NB4 (cell line): ENCODE measurements around the gene SPDYE18.
"Not testable (repeated sequence)": the region's sequence is repeated elsewhere in the genome, so short reads cannot be mapped to it uniquely, and the experiment has no call there.

Source experiments
- MAX ChIP-seq: IDR thresholded peaks from 2 replicates; pipeline ENCODE4 v1.6.1; 2011; ENCODE audit warnings: low read depth, low read length
- MYC ChIP-seq: IDR thresholded peaks from 2 replicates; pipeline ENCODE4 v1.6.1; 2011; ENCODE audit warnings: low read depth, low read length
- POLR2A ChIP-seq: IDR thresholded peaks from 2 replicates; pipeline ENCODE4 v1.6.1; 2011; ENCODE audit warnings: mild to moderate bottlenecking; ENCODE audit not compliant: insufficient read length; ENCODE audit errors: extremely low read depth
- TF ChIP-seq, protein P1 (sequence below): IDR thresholded peaks from one replicate; pipeline ENCODE4 v1.5.1; 2012; ENCODE audit warnings: low read depth, low read length

GRCh38 chr7:77079112-77079511, 16.8 kb upstream of the SPDYE18 start:
- TF ChIP-seq, protein P1, sequence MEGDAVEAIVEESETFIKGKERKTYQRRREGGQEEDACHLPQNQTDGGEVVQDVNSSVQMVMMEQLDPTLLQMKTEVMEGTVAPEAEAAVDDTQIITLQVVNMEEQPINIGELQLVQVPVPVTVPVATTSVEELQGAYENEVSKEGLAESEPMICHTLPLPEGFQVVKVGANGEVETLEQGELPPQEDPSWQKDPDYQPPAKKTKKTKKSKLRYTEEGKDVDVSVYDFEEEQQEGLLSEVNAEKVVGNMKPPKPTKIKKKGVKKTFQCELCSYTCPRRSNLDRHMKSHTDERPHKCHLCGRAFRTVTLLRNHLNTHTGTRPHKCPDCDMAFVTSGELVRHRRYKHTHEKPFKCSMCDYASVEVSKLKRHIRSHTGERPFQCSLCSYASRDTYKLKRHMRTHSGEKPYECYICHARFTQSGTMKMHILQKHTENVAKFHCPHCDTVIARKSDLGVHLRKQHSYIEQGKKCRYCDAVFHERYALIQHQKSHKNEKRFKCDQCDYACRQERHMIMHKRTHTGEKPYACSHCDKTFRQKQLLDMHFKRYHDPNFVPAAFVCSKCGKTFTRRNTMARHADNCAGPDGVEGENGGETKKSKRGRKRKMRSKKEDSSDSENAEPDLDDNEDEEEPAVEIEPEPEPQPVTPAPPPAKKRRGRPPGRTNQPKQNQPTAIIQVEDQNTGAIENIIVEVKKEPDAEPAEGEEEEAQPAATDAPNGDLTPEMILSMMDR, result not testable (repeated sequence)
- not testable (repeated sequence) for TF ChIP-seq POLR2A, MAX, MYC
